HUDEP-2 (cell line): Measurements from ENCODE around the gene TRAK1.

Experiments
- DNase-seq, 76 experiments: peaks; one replicate each; lab custom pipeline; 2025; ENCODE audit not compliant: unreplicated experiment in 76 of 76; lab: John Stamatoyannopoulos, UW

The TRAK1 gene

GRCh38 chr3:42149975-42150374, 58.8 kb downstream of the TRAK1 start:
- no peak for DNase-seq

- no peak for DNase-seq
Observed at GRCh38 chr3:42151596-42152168, 60.5 kb downstream of the TRAK1 start.

GRCh38 chr3:42152193-42152592, 61.0 kb downstream of the TRAK1 start:
- no peak for DNase-seq

GRCh38 chr3:42153039-42153438, 61.9 kb downstream of the TRAK1 start:
- no peak for DNase-seq

GRCh38 chr3:42157540-42158538, 66.7 kb downstream of the TRAK1 start:
- no peak for DNase-seq

GRCh38 chr3:42159147-42159546, 68.0 kb downstream of the TRAK1 start:
- no peak for DNase-seq

GRCh38 chr3:42159706-42160472, 68.7 kb downstream of the TRAK1 start:
- DNase-seq: no peak

GRCh38 chr3:42161050-42161935, 70.1 kb downstream of the TRAK1 start:
- no peak for DNase-seq

- DNase-seq: no peak
Observed at GRCh38 chr3:42162462-42162861, 71.3 kb downstream of the TRAK1 start.

- no peak for DNase-seq
Observed at GRCh38 chr3:42163622-42164244, 72.6 kb downstream of the TRAK1 start.

GRCh38 chr3:42164656-42165055, 73.5 kb downstream of the TRAK1 start:
- no peak for DNase-seq

GRCh38 chr3:42165211-42165610, 74.1 kb downstream of the TRAK1 start:
- no peak for DNase-seq

- peak in 2 of 76 experiments; percentile 25 for DNase-seq
Observed at GRCh38 chr3:42166214-42166613, 75.1 kb downstream of the TRAK1 start.

- peak in 75 of 76 experiments; percentile 43 to 97 (median 85) for DNase-seq
Observed at GRCh38 chr3:42166662-42167300, 75.6 kb downstream of the TRAK1 start.

- peak in 15 of 76 experiments; percentile 2 to 34 (median 13) for DNase-seq
Observed at GRCh38 chr3:42169579-42170120, 78.5 kb downstream of the TRAK1 start.

- DNase-seq: no peak
Observed at GRCh38 chr3:42172047-42172654, 81.0 kb downstream of the TRAK1 start.

GRCh38 chr3:42173307-42173706, 82.2 kb downstream of the TRAK1 start:
- no peak for DNase-seq

- no peak for DNase-seq
Observed at GRCh38 chr3:42174679-42175385, 83.7 kb downstream of the TRAK1 start.
